ENCODE measurements around the gene TLR2.

GRCh38 chr4:153729895-153730294 lies 45.8 kb downstream of the TLR2 start:
- no peak for TF ChIP-seq CTCF (IDR thresholded peaks at IDR 0.05; ENCODE audit: low read depth, low read length)
- TF ChIP-seq EZH2phosphoT487 (IDR thresholded peaks at IDR 0.05; ENCODE audit: low read depth): no peak

All from OCI-LY3 (cell line).